Panc1 (cell line): ENCODE results near the gene AHRR. TPM values are rescaled to one million over a fixed set of nuclear protein-coding genes. Genes with fewer than 3 reads are reported as not detected.

Experiments used
- ATAC-seq: fragments of 200-7000 bp; cut with Tn5 transposase; 2 replicates; pipeline ENCODE4 v1.9.1; 2020; ENCODE audit warnings: mild to moderate bottlenecking, moderate library complexity
- BruUV-seq: library from RNA; stranded (reverse); fragments of 400-500 nt; replicated peaks from 2 replicates; lab custom pipeline; 2021; lab: Mats Ljungman, UMichigan
- CTCF ChIA-PET: fragments of 300-600 bp; sonication (Branson Sonifier 250); formaldehyde crosslinking; loops from one replicate; lab custom pipeline; 2022; ENCODE audit warnings: antibody characterized with exemption; lab: Charles Lee
- POLR2A ChIA-PET: fragments of 300-600 bp; sonication (Branson Sonifier 250); formaldehyde crosslinking; loops from one replicate; lab custom pipeline; 2022; ENCODE audit warnings: antibody characterized with exemption; lab: Charles Lee
- DNase-seq: peaks from one replicate; pipeline ENCODE4 v3.0.0-alpha.2; 2010; ENCODE audit warnings: low read depth, low spot score
- H3K27ac ChIP-seq: 2 replicates; pipeline ENCODE4 v1.5.1; 2011; ENCODE audit warnings: mild to moderate bottlenecking, low read length, inconsistent platforms
- H3K27me3 ChIP-seq: fragments of 200-500 bp; sonication (Bioruptor generic); 2 replicates; pipeline ENCODE4 v1.6.0; 2014; ENCODE audit warnings: low read length, inconsistent platforms; ENCODE audit not compliant: control insufficient read depth, insufficient read depth
- H3K36me3 ChIP-seq: fragments of 200-500 bp; sonication (Bioruptor generic); 2 replicates; pipeline ENCODE4 v1.5.1; 2014; ENCODE audit warnings: inconsistent platforms, mild to moderate bottlenecking, low read length, moderate library complexity; ENCODE audit not compliant: control insufficient read depth, insufficient read depth
- H3K4me1 ChIP-seq: 2 replicates; pipeline ENCODE4 v1.5.1; 2011; ENCODE audit warnings: inconsistent platforms, mild to moderate bottlenecking, low read length, moderate library complexity; ENCODE audit not compliant: control insufficient read depth, insufficient read depth
- H3K4me3 ChIP-seq, 2 experiments: 2 replicates each; pipeline ENCODE4 v1.5.1; 2011 to 2012; ENCODE audit warnings: low read depth in 2 of 2, low read length in 2 of 2, mild to moderate bottlenecking in 2 of 2, inconsistent platforms in 1 of 2, moderate library complexity in 1 of 2
- H3K9me3 ChIP-seq: fragments of 200-500 bp; sonication (Bioruptor generic); 2 replicates; pipeline ENCODE4 v1.5.1; 2014; ENCODE audit warnings: low read depth, mild to moderate bottlenecking, inconsistent platforms, low read length, moderate library complexity; ENCODE audit not compliant: control insufficient read depth, insufficient read depth
- CTCF ChIP-seq: fragments of 450-650 bp; IDR thresholded peaks from 2 replicates; pipeline ENCODE4 v1.5.1; 2017; ENCODE audit warnings: mild to moderate bottlenecking
- POLR2AphosphoS5 ChIP-seq: IDR thresholded peaks from 2 replicates; pipeline ENCODE4 v1.6.1; 2012; ENCODE audit warnings: mild to moderate bottlenecking, low read depth, low read length, moderate library complexity
- REST ChIP-seq, 2 experiments: IDR thresholded peaks; 2 replicates each; pipeline ENCODE4 v1.6.1; 2011 to 2012; ENCODE audit warnings: low read depth in 2 of 2, control low read depth in 1 of 2, low read length in 1 of 2, mild to moderate bottlenecking in 1 of 2, moderate library complexity in 1 of 2; ENCODE audit not compliant: insufficient read depth in 1 of 2
- SIN3A ChIP-seq: IDR thresholded peaks from 2 replicates; pipeline ENCODE4 v1.6.1; 2012; ENCODE audit warnings: low read depth, mild to moderate bottlenecking, low read length, moderate library complexity, borderline replicate concordance; ENCODE audit not compliant: insufficient read depth
- TCF7L2 ChIP-seq: IDR thresholded peaks from 2 replicates; pipeline ENCODE4 v1.6.1; 2011; ENCODE audit warnings: mild to moderate bottlenecking, low read depth, low read length, inconsistent platforms
- in situ Hi-C: cut with HindIII; loops from 2 replicates; pipeline ENCODE4 v1.10.0; 2016; ENCODE audit warnings: low sequenced_read_pairs, low pct_unique_long_range_greater_than_20kb
- intact Hi-C: fragments of 100-400 bp; cut with micrococcal nuclease; formaldehyde crosslinking; loops from one replicate; pipeline ENCODE4 v1.10.0; 2022; ENCODE audit not compliant: unreplicated experiment
- total RNA-seq: library from RNA; stranded (reverse); gene quantifications from one replicate; pipeline ENCODE4 v1.2.1, GENCODE V29; 2021; ENCODE audit not compliant: unreplicated experiment

AHRR gene
- total RNA-seq, 1 experiment from 2014 or later: 23.6 TPM

- intact Hi-C loops: no loop called here
These were observed 115.1 kb downstream of the AHRR start for GRCh38 chr5:436641-436975.

GRCh38 chr5:437281-437771 lies 115.8 kb downstream of the AHRR start:
- intact Hi-C loops: no loop called here
- DNase-seq: no peak

More at GRCh38 chr5:436641-436975, 115.1 kb downstream of the AHRR start:
- H3K9me3 ChIP-seq: no peaks in the 10 kb centered on the region
- no peak overlapping the region for H3K4me3 ChIP-seq
- ATAC-seq (no peak; the same call in 1 of the 2 replicates), DNase-seq (no peak)
- no TSS peak for BruUV-seq
- CTCF ChIA-PET: no interaction called here
- H3K27ac ChIP-seq: no peak overlapping the region
- H3K36me3 ChIP-seq: no peaks in the 10 kb centered on the region
- TF ChIP-seq POLR2AphosphoS5 (no peak), REST (IDR thresholded peaks at IDR 0.05; ENCODE audit: insufficient read depth in 1 of 2, low read depth in 2 of 2, low read length in 1 of 2) (no peak), SIN3A (no peak), TCF7L2 (no peak), CTCF (no peak)
- H3K27me3 ChIP-seq: no peaks in the 10 kb centered on the region
- no peaks in the 10 kb centered on the region for H3K4me1 ChIP-seq
- in situ Hi-C loops: no loop called here
- POLR2A ChIA-PET: no interaction called here

GRCh38 chr5:438481-438981 lies 117.0 kb downstream of the AHRR start:
- ChIA-PET POLR2A (no interaction called here), CTCF (no interaction called here)
- ATAC-seq: no peak
- no peak for DNase-seq
- H3K27me3 ChIP-seq: no peaks in the 10 kb centered on the region
- peaks cover 6% of the 10 kb centered on the region; the same call in 1 of the 2 replicates for H3K4me1 ChIP-seq
- no TSS peak for BruUV-seq
- no peaks in the 10 kb centered on the region for H3K9me3 ChIP-seq
- no peak overlapping the region for H3K4me3 ChIP-seq
- in situ Hi-C loops (no loop called here), intact Hi-C loops (no loop called here)
- TF ChIP-seq TCF7L2: no peak
- no peak for TF ChIP-seq POLR2AphosphoS5
- TF ChIP-seq SIN3A: no peak
- TF ChIP-seq CTCF: no peak
- TF ChIP-seq REST (IDR thresholded peaks at IDR 0.05; ENCODE audit: insufficient read depth in 1 of 2, low read depth in 2 of 2, low read length in 1 of 2): no peak
- H3K27ac ChIP-seq: no peak overlapping the region
- no peaks in the 10 kb centered on the region; the same call in 1 of the 2 replicates for H3K36me3 ChIP-seq

More at GRCh38 chr5:437281-437771, 115.8 kb downstream of the AHRR start:
- H3K9me3 ChIP-seq: no peaks in the 10 kb centered on the region
- H3K27ac ChIP-seq: no peak overlapping the region
- no peaks in the 10 kb centered on the region for H3K36me3 ChIP-seq
- no peak for ATAC-seq
- H3K4me3 ChIP-seq: no peak overlapping the region
- BruUV-seq: no TSS peak
- ChIA-PET POLR2A (no interaction called here), CTCF (no interaction called here)
- peaks cover 5% of the 10 kb centered on the region; the same call in 1 of the 2 replicates for H3K4me1 ChIP-seq
- in situ Hi-C loops: no loop called here
- TF ChIP-seq TCF7L2: no peak
- no peaks in the 10 kb centered on the region for H3K27me3 ChIP-seq
